Smooth muscle cell of the umbilical artery (primary cell): ENCODE results near the gene RHOT2. TPM values are rescaled to one million over a fixed set of nuclear protein-coding genes. Genes with fewer than 3 reads are reported as not detected.

Experiments used
- total RNA-seq: library from RNA; depleted of rRNA; stranded (reverse); fragments of >200 nt; gene quantifications from 2 replicates; pipeline ENCODE4 v1.2.3, GENCODE V29; 2014

RHOT2 gene
- total RNA-seq: 32.7 and 66.1 TPM in 2 replicates

GRCh38 chr16:667780-668518 lies at the start of gene RHOT2:
Gene RHOT2 (plus strand): TSS chr16:668132. CDS start chr16:668200, 68 bp downstream.

GRCh38 chr16:630815-631405 lies 37.0 kb upstream of the RHOT2 start, which contains the start of gene WFIKKN1:
Gene WFIKKN1 (plus strand): TSS chr16:630985. CDS start chr16:631254, 269 bp downstream.

GRCh38 chr16:636206-637080 lies 31.5 kb upstream of the RHOT2 start, which contains the start of gene METTL26:
Gene METTL26 (minus strand): TSS chr16:636305. CDS start chr16:636290, 15 bp downstream.

DNA sequence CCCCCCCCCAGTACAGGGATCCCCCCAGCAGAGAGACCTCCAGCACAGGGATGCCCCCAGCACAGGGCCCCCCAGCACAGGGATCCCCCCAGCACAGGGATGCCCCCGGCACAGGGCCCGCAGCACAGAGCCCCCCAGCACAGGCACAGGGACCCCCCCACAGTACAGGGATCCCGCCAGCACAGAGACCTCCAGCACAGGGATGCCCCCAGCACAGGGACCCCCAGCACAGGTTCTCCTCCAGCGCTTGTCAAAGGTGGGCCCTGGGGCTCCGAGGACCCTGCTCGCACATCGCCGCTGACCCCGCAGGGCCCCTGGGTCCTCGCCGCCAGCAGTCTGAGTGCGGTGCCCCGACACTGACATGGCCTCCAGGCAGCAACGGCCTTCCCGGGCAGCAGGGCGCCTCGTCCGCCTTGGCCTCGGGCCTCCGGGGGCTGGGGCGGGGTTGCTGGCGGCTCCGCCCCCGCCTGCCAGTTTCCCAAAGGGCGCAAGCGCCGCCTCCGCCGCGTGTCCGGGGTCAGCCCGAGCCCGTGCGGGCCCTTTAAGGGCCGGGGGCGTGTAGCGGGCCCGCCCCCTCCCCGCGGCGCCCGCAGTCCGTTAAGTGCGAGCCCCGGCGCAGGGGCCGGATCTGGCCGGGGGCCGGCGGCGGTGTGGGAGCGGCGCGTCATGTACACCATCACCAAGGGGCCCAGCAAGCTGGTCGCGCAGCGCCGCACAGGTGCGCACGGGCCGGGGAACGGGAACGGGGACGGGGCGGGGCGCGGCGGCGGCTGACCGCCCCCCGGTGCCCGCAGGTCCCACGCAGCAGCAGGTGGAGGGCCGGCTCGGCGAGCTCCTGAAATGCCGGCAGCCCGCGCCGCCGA lies 26.4 kb upstream of the RHOT2 start, which contains the start of gene MCRIP2:
Gene MCRIP2 (plus strand): TSS at position 503 of the 863 bp plus-strand sequence. CDS start 164 bp downstream, at position 667.

DNA sequence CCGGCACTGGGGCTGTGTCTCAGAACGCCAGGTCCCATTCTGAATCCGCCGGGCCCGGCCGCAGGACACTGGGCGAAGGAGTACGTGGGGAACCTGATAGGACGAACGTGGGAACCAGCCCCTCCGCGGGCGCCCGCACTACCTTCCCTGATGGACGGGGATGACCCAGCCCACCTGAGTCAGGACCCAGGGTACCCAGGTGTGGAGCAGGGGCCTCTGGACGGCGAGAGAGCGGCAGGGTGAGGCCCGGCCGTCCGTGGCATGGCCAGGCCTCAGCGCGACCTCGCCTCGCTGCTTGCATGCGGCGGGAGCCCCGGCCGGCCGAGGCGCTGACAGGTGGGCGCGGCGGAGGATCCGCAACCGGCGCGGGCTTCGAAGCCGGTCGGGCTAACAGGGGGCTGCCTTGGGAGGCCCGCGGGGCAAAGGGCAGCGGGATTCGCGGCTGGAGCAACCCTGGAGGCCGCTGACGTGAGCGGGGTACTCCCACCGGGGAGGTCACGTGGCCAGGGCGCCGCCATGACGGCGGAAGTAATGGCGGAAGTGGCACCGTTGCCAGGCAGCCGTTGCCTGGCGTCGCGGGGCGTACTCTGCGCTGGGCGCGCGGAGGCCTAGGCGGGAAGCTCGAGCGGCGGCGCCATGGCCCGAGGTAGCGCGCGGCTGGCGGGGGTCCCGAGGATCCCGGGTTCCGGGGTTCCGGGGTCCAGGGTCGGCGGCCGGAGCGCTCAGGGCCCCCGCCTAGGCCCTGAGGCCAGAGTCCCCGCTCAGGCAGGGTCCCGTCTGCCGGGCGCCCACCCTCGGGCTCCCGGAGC lies 18.9 kb upstream of the RHOT2 start, which contains the start of gene WDR90:
Gene WDR90 (plus strand): TSS at position 585 of the 809 bp plus-strand sequence. CDS start 52 bp downstream, at position 637.

GRCh38 chr16:674968-675883 lies 7.3 kb downstream of the RHOT2 start, which contains the start of gene RHBDL1:
Gene RHBDL1 (plus strand): TSS chr16:675671. CDS start chr16:675791, 120 bp downstream.

GRCh38 chr16:679814-680624 lies 12.1 kb downstream of the RHOT2 start, which contains the start of gene STUB1:
Gene STUB1 (plus strand): TSS chr16:680410. CDS start chr16:680526, 116 bp downstream.

DNA sequence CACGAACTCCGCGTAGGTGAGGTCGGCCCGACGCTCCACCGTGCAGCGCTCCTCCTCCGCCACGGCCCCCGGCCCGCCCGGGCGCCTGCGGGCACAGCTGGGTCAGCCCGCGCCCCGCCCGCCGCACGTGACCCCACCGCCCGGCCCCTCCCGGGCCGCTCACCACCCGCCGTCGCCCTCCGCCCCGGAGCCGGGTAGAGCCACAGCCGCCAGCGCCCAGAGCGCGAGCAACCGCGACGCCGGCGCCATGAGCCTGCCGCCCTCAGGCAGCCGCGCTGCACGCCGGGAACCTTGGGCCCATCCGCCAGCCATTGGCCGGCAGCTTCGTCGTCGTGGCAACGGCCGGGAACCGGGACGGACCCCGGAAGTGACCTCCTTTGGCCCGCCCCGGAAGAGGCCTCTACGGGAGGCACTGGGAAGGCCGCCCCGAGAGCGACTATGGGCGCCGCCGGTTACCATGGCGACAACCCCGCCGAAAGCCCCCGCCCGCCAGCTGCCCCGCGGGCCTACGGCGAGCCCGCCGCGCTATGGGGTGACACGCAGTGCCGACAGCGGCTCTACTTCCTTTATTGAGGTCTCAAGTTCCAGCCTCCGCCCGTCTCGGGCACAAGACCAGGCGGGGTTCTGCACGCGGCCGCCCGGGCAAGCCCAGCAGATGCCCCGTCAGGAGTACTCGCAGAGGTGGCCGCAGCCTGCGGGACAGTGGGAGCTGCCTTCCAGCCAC lies 16.3 kb downstream of the RHOT2 start, which contains the start of gene JMJD8:
Gene JMJD8 (minus strand): TSS at position 264 of the 724 bp plus-strand sequence. CDS start 15 bp downstream, at position 249.

DNA sequence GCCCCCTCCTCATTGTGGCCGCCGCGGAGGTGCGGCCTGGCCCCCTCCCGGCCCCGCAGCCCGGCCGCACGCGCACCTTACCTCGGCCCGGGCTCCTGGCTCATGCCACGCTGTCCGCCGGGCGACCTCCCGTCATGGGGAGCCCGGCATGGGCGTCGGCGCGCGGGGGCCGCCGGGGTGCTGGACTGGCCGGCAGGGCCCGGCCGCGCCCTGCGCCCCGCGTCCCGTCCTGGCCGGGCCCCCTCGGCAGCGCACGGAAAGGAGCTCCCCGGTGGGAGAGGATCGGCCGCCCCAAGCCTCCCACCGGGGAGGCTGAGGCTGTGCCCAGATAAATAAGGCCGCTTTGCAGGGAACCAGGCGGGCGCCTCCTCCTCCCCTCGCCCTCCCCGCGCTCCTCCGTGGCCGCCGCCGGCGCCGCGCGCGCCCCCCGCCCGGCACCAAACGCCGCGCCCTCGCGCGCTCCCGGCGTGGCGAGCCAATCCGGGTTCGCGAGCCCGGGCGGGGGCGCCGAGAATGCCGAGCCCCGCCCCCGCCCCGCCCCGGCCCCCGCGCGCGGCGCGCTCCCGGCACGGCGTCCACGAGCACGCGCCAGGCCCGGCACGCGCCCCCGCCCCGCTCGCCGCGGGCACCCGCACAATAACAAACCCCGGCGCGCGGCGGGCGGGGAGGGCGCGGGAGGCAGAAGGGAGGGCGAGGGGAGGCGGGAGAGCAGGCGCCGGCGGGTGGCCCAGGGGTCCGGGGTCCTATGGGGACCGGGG lies 37.7 kb downstream of the RHOT2 start, which contains the start of gene FBXL16:
Gene FBXL16 (minus strand): TSS at position 371 of the 758 bp plus-strand sequence. CDS start 8,396 bp downstream, outside the sequence.

GRCh38 chr16:714558-715476 lies 46.9 kb downstream of the RHOT2 start, which contains the start of gene METRN:
Gene METRN (plus strand): TSS chr16:715118. CDS start chr16:715290, 172 bp downstream.

DNA sequence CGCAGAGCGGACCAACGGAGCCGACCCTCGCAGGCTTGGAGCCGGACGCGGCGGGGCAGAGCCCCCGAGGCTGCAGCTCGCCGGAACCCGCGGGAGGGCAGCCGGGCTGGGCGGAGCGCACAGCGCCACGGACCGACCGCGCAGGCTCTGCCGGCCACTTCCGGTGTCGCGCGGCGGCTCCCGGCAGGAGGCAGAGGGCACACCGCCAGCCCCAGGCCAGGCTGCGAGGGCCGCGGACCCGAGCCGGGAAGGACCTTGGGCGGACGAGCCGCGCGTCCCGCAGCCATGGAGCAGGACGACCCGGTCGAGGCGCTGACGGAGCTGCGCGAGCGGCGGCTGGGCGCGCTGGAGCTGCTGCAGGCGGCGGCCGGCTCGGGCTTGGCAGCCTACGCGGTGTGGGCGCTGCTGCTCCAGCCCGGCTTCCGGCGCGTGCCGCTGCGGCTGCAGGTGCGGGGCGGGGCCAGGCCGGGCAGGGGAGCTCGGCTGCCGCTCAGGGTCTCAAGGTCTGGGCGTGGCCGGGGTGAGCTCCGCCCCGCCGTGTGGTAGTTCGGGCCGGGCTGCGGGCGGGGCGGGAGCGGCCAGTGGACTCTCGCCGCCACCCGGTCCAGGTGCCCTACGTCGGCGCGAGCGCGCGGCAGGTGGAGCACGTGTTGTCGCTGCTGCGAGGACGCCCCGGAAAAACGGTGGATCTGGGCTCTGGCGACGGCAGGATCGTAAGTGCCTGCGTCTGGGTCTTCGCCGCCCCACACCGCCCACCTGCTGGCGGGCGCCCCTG lies 53.2 kb downstream of the RHOT2 start, which contains the start of gene ANTKMT:
Gene ANTKMT (plus strand): TSS at position 157 of the 775 bp plus-strand sequence. CDS start 129 bp downstream, at position 286.

